ENCODE results near the gene FBXW10. TPM values are rescaled to one million over a fixed set of nuclear protein-coding genes. Genes with fewer than 3 reads are reported as not detected.
A peak's percentile ranks its signal among the peaks of the same experiment; 100 is the strongest.
"Not testable (repeated sequence)": the region's sequence is repeated elsewhere in the genome, so short reads cannot be mapped to it uniquely, and the experiment has no call there.

The FBXW10 gene
- total and polyA plus RNA-seq, 4 donors: 0.22 to 0.71 (median 0.45) TPM

GRCh38 chr17:18721775-18722547 lies 21.9 kb upstream of the FBXW10 start:
- H3K27ac ChIP-seq (ENCODE audit: low read depth, low read length); DNase-seq (ENCODE audit: low read depth in 4 of 6, low spot score in 6 of 6); H3K4me1 ChIP-seq (ENCODE audit: control insufficient read depth, insufficient read depth, low read length); H3K9me3 ChIP-seq (ENCODE audit: control insufficient read depth, insufficient read depth, low read length); H3K27me3 ChIP-seq (ENCODE audit: control insufficient read depth, insufficient read depth, low read length); H3K4me3 ChIP-seq (ENCODE audit: low read depth, low read length); H3K36me3 ChIP-seq (ENCODE audit: control insufficient read depth, insufficient read depth, low read length): not testable (repeated sequence)
- WGBS (ENCODE audit: insufficient coverage): no CpG with 5 or more reads among the region's 12 CpGs

GRCh38 chr17:18722612-18723011 lies 21.2 kb upstream of the FBXW10 start:
- H3K4me3 ChIP-seq (ENCODE audit: low read depth, low read length); DNase-seq (ENCODE audit: low read depth in 4 of 6, low spot score in 6 of 6); H3K27ac ChIP-seq (ENCODE audit: low read depth, low read length); H3K27me3 ChIP-seq (ENCODE audit: control insufficient read depth, insufficient read depth, low read length); H3K9me3 ChIP-seq (ENCODE audit: control insufficient read depth, insufficient read depth, low read length); H3K36me3 ChIP-seq (ENCODE audit: control insufficient read depth, insufficient read depth, low read length); H3K4me1 ChIP-seq (ENCODE audit: control insufficient read depth, insufficient read depth, low read length): not testable (repeated sequence)
- 100% methylated on average over 1 of the region's 5 CpGs for WGBS (ENCODE audit: insufficient coverage)

GRCh38 chr17:18723509-18723908 lies 20.3 kb upstream of the FBXW10 start:
- no CpG with 5 or more reads among the region's 1 CpG for WGBS (ENCODE audit: insufficient coverage)
- not testable (repeated sequence) for H3K27ac ChIP-seq (ENCODE audit: low read depth, low read length); H3K27me3 ChIP-seq (ENCODE audit: control insufficient read depth, insufficient read depth, low read length); H3K4me1 ChIP-seq (ENCODE audit: control insufficient read depth, insufficient read depth, low read length); H3K4me3 ChIP-seq (ENCODE audit: low read depth, low read length); DNase-seq (ENCODE audit: low read depth in 4 of 6, low spot score in 6 of 6); H3K36me3 ChIP-seq (ENCODE audit: control insufficient read depth, insufficient read depth, low read length); H3K9me3 ChIP-seq (ENCODE audit: control insufficient read depth, insufficient read depth, low read length)

- not testable (repeated sequence) for H3K27me3 ChIP-seq (ENCODE audit: control insufficient read depth, insufficient read depth, low read length); H3K36me3 ChIP-seq (ENCODE audit: control insufficient read depth, insufficient read depth, low read length); H3K4me3 ChIP-seq (ENCODE audit: low read depth, low read length); H3K9me3 ChIP-seq (ENCODE audit: control insufficient read depth, insufficient read depth, low read length); H3K4me1 ChIP-seq (ENCODE audit: control insufficient read depth, insufficient read depth, low read length); H3K27ac ChIP-seq (ENCODE audit: low read depth, low read length); DNase-seq (ENCODE audit: low read depth in 4 of 6, low spot score in 6 of 6)
- no CpG with 5 or more reads among the region's 1 CpG for WGBS (ENCODE audit: insufficient coverage)
Measured at GRCh38 chr17:18732438-18732837, 11.4 kb upstream of the FBXW10 start.

GRCh38 chr17:18733350-18733749 lies 10.5 kb upstream of the FBXW10 start:
- not testable (repeated sequence) for DNase-seq (ENCODE audit: low read depth in 4 of 6, low spot score in 6 of 6); H3K4me1 ChIP-seq (ENCODE audit: control insufficient read depth, insufficient read depth, low read length); H3K4me3 ChIP-seq (ENCODE audit: low read depth, low read length); H3K36me3 ChIP-seq (ENCODE audit: control insufficient read depth, insufficient read depth, low read length); H3K9me3 ChIP-seq (ENCODE audit: control insufficient read depth, insufficient read depth, low read length); H3K27me3 ChIP-seq (ENCODE audit: control insufficient read depth, insufficient read depth, low read length); H3K27ac ChIP-seq (ENCODE audit: low read depth, low read length)
- 83% methylated on average over 3 of the region's 4 CpGs for WGBS (ENCODE audit: insufficient coverage)

GRCh38 chr17:18739616-18740391 lies 4.0 kb upstream of the FBXW10 start:
- peak in 2 of 6 donors; percentile 7 to 16 for DNase-seq (ENCODE audit: low read depth in 4 of 6, low spot score in 6 of 6)
- WGBS (ENCODE audit: insufficient coverage): 91% methylated on average over 5 of the region's 7 CpGs

GRCh38 chr17:18741228-18741627 lies 2.6 kb upstream of the FBXW10 start:
- H3K4me3 ChIP-seq (ENCODE audit: low read depth, low read length); H3K4me1 ChIP-seq (ENCODE audit: control insufficient read depth, insufficient read depth, low read length); DNase-seq (ENCODE audit: low read depth in 4 of 6, low spot score in 6 of 6); H3K36me3 ChIP-seq (ENCODE audit: control insufficient read depth, insufficient read depth, low read length); H3K27ac ChIP-seq (ENCODE audit: low read depth, low read length); H3K9me3 ChIP-seq (ENCODE audit: control insufficient read depth, insufficient read depth, low read length); H3K27me3 ChIP-seq (ENCODE audit: control insufficient read depth, insufficient read depth, low read length): not testable (repeated sequence)
- 92% methylated on average over 2 of the region's 6 CpGs for WGBS (ENCODE audit: insufficient coverage)

More at GRCh38 chr17:18739616-18740391, 4.0 kb upstream of the FBXW10 start:
- H3K4me3 ChIP-seq (ENCODE audit: low read depth, low read length); H3K36me3 ChIP-seq (ENCODE audit: control insufficient read depth, insufficient read depth, low read length); H3K4me1 ChIP-seq (ENCODE audit: control insufficient read depth, insufficient read depth, low read length); H3K27ac ChIP-seq (ENCODE audit: low read depth, low read length); H3K9me3 ChIP-seq (ENCODE audit: control insufficient read depth, insufficient read depth, low read length); H3K27me3 ChIP-seq (ENCODE audit: control insufficient read depth, insufficient read depth, low read length): not testable (repeated sequence)

GRCh38 chr17:18744726-18745125 lies 872 bp downstream of the FBXW10 start:
- H3K36me3 ChIP-seq (ENCODE audit: control insufficient read depth, insufficient read depth, low read length); H3K9me3 ChIP-seq (ENCODE audit: control insufficient read depth, insufficient read depth, low read length); H3K27ac ChIP-seq (ENCODE audit: low read depth, low read length); H3K27me3 ChIP-seq (ENCODE audit: control insufficient read depth, insufficient read depth, low read length); H3K4me1 ChIP-seq (ENCODE audit: control insufficient read depth, insufficient read depth, low read length); DNase-seq (ENCODE audit: low read depth in 4 of 6, low spot score in 6 of 6); H3K4me3 ChIP-seq (ENCODE audit: low read depth, low read length): not testable (repeated sequence)
- no CpG with 5 or more reads among the region's 4 CpGs for WGBS (ENCODE audit: insufficient coverage)

- not testable (repeated sequence) for H3K27ac ChIP-seq (ENCODE audit: low read depth, low read length); DNase-seq (ENCODE audit: low read depth in 4 of 6, low spot score in 6 of 6); H3K4me3 ChIP-seq (ENCODE audit: low read depth, low read length); H3K27me3 ChIP-seq (ENCODE audit: control insufficient read depth, insufficient read depth, low read length); H3K36me3 ChIP-seq (ENCODE audit: control insufficient read depth, insufficient read depth, low read length); H3K4me1 ChIP-seq (ENCODE audit: control insufficient read depth, insufficient read depth, low read length); H3K9me3 ChIP-seq (ENCODE audit: control insufficient read depth, insufficient read depth, low read length)
- 80% methylated on average over 1 of the region's 3 CpGs for WGBS (ENCODE audit: insufficient coverage)
Measured at GRCh38 chr17:18746551-18746950, 2.7 kb downstream of the FBXW10 start.

- H3K9me3 ChIP-seq (ENCODE audit: control insufficient read depth, insufficient read depth, low read length); H3K4me1 ChIP-seq (ENCODE audit: control insufficient read depth, insufficient read depth, low read length); H3K27ac ChIP-seq (ENCODE audit: low read depth, low read length); H3K4me3 ChIP-seq (ENCODE audit: low read depth, low read length); DNase-seq (ENCODE audit: low read depth in 4 of 6, low spot score in 6 of 6); H3K27me3 ChIP-seq (ENCODE audit: control insufficient read depth, insufficient read depth, low read length); H3K36me3 ChIP-seq (ENCODE audit: control insufficient read depth, insufficient read depth, low read length): not testable (repeated sequence)
- no CpG with 5 or more reads among the region's 6 CpGs for WGBS (ENCODE audit: insufficient coverage)
Measured at GRCh38 chr17:18747501-18747900, 3.6 kb downstream of the FBXW10 start.

Data from spinal cord (tissue), 10 donors.